GM19351 (cell line): Measurements from ENCODE around the gene SEMA3F.

ENCODE experiments used
- ATAC-seq: cut with Tn5 transposase; IDR thresholded peaks from one replicate; pipeline ENCODE4 v1.9.1; 2021; ENCODE audit warnings: mild to moderate bottlenecking, moderate library complexity; ENCODE audit not compliant: unreplicated experiment

SEMA3F gene

GRCh38 chr3:50154840-50155490, at the start of gene SEMA3F:
Gene SEMA3F (plus strand): TSS chr3:50155324. CDS start chr3:50159623, 4,299 bp downstream.
- peak; percentile 78 for ATAC-seq

GRCh38 chr3:50111757-50112156, 43.4 kb upstream of the SEMA3F start:
- no peak for ATAC-seq

GRCh38 chr3:50112462-50112861, 42.7 kb upstream of the SEMA3F start:
- ATAC-seq, result no peak

GRCh38 chr3:50117120-50117519, 38.0 kb upstream of the SEMA3F start:
- ATAC-seq, result no peak

GRCh38 chr3:50118237-50118636, 36.9 kb upstream of the SEMA3F start:
- ATAC-seq, result no peak

- ATAC-seq, result no peak
These were observed 35.3 kb upstream of the SEMA3F start for GRCh38 chr3:50119786-50120185.

- no peak for ATAC-seq
These were observed 34.6 kb upstream of the SEMA3F start for GRCh38 chr3:50120364-50121071.

GRCh38 chr3:50121072-50122032, 33.8 kb upstream of the SEMA3F start:
- ATAC-seq, result no peak

GRCh38 chr3:50122071-50122470, 33.1 kb upstream of the SEMA3F start:
- ATAC-seq, result no peak

GRCh38 chr3:50122661-50123391, 32.3 kb upstream of the SEMA3F start:
- ATAC-seq, result no peak

- no peak for ATAC-seq
These were observed 31.6 kb upstream of the SEMA3F start for GRCh38 chr3:50123394-50124051.

GRCh38 chr3:50124052-50124799, 30.9 kb upstream of the SEMA3F start:
- ATAC-seq, result no peak

- no peak for ATAC-seq
These were observed 30.3 kb upstream of the SEMA3F start for GRCh38 chr3:50124800-50125178.

GRCh38 chr3:50125541-50126286, 29.4 kb upstream of the SEMA3F start:
- ATAC-seq, result no peak

GRCh38 chr3:50126287-50127211, 28.6 kb upstream of the SEMA3F start:
- ATAC-seq, result no peak

GRCh38 chr3:50127251-50127691, 27.9 kb upstream of the SEMA3F start:
- no peak for ATAC-seq

GRCh38 chr3:50128001-50128400, 27.1 kb upstream of the SEMA3F start:
- no peak for ATAC-seq

GRCh38 chr3:50130436-50130835, 24.7 kb upstream of the SEMA3F start:
- ATAC-seq, result no peak
